ENCODE measurements around the gene TIAL1.
A peak's percentile ranks its signal among the peaks of the same experiment; 100 is the strongest.
"Not testable (repeated sequence)": the region's sequence is repeated elsewhere in the genome, so short reads cannot be mapped to it uniquely, and the experiment has no call there.

The TIAL1 gene

DNA sequence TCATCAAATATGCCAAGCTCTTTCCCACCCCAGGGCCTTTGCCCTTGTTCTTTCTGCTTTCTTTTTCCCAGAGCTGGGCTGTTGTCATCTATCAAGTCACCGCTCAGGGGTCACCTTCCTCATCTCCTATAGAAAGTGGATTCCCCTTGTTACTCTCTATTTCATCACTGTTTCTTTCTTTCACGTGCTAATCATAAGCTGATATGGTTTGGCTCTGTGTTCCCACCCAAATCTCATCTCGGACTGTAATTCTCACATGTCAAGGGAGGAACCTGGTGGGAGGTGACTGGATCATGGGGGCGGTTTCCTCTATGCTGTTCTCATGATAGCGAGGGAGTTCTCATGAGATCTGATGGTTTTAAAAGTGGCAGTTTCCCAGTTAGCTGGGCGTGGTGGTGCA lies 17.0 kb upstream of the TIAL1 start:
- peak; percentile 59 for DNase-seq

DNA sequence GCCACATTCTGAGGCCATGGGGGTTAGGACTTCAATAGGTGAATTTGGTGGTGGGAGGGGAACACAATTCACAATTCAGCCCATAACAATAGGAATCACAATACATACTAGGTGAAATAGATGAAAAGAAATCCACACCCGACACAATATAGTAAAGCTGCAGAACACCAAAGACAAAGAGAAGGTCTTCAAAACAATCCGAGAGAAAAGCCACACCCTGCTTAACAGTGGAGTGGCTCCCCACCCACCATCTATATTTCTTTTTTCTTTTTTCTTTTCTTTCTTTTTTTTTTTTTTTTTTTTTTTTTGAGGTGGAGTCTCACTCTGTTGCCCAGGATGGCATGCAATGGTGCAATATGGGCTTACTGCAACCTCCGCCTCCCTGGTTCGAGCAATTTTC lies 14.7 kb upstream of the TIAL1 start:
- no peak for DNase-seq

DNA sequence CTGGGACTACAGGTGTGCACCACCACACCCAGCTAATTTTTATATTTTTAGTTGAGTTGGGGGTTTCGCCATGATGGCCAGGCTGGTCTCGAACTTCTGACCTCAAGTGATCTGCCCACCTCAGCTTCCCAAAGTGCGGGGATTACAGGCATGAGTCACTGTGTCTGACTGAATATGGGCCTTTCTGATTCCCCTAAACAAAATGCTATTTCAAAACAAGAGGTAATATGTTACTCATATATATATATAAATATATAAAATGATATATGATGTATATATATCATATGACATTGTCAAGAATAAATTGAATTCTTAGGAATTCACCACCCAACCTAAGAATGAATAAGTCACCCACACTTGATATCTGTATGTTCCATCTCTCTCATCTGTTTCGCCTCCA lies 12.8 kb upstream of the TIAL1 start:
- DNase-seq = no peak

DNA sequence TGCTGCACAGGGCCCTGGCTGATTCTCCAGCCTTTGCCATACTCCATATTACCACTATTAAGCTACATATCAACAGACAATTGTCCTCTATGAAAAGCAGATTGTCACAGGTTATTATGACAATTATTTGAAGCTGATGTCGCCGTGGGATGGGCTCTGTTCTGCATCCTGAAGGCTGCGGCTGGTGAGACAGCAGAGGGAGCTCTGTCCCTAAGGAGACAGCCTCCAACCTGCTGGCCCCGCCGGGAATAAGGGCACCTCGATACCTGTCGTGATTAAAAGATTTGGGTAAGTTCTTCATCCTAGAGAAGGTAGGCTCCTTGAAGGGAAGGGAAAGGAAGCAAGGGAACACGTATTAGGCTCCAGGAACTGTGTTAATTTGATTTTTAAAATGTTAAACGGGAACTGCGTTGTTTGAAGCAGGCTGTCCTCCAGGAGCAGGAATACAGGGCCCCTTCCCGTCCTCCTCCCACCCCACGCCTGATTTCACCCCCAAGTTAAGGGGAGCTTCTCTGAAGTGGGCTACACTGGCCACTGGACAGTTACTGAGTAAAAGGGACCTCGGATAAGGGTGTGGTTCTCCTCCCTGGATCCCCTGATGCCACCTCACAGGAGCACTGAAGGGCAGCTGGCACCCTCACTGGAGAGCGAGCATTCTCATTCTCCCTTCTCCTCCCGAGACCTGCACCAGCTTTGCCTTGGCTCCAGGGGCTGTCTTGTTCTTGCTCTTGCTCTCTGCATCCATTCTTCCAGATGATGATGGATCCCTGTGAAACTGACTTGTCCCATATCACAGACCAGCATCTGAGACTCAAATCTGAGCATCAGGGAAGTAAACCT lies 11.8 kb upstream of the TIAL1 start:
- DNase-seq = peak; percentile 64

DNA sequence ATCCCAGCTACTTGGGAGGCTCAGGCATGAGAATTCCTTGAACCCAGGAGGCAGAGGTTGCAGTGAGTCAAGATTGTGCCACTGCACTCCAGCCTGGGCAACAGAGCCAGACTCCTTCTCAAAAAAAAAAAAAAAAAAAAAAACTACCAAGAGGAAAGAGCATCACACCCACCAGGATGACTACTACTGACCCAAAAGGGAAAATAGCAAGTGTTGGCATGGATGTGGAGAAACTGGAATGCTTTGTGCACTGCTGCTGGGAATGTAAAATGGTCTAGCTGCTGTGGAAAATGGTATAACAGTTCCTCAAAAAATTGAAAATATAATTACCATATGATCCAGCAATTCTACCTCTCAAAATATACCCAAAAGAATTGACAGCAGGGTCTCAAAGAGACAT lies 7.7 kb upstream of the TIAL1 start:
- DNase-seq = no peak

DNA sequence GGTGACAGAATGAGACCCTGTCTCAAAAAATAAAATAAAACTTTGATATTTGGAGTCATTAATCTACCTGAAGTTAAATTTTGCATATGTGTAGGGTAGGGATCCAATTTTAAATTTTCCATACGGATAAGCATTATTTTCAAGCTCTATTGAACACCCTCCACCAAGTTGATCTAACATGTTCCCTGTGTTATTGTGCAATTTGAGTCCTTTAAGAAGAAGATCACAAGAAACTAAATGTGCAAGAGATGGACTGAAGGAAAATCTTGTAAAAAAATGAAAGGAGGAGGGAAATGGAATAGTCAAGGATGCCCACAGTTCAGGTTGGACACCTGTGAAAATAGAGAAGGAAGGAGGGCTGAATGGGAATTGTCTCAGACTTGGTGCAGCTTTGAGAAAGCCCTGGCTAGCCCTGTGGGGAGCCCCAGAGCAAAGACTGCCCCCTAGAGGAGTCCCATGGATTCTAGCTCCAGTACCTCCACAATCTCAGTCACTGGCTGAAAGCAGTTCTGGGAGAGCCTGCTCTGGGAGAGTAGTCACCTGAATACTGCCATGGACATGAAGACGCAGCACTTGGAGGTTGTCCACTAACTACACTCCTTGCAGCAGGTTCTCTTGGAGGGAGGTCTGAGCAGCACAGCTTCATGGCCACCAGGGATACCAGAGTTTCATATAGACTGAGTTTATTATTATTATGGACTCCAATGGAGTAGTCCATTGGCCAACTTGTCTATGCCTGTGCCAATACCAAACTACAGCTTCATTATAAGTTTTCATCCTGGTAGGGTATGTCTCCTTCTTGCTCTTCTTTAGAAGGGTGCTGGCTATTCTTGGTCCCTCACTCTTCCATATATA lies 5.7 kb upstream of the TIAL1 start:
- peak; percentile 73 for DNase-seq

DNA sequence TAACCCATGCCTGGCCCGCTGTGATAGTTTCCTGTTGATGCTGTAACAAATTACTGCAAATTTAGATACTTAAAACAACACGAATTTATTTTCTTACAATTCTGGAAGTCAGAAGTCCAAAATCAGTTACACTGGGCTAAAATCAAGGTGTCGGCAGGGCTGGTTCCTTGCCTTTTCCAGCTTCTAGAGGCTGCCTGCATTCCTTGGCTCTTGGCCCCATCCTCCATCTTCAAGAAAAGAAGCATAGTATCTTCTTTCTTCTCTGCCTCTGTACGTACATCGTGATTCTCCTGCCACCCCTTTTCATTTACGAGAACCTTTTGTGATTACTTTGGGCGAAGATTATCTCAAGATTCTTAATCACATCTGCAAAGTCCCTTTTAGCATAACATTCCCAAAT lies 1.6 kb upstream of the TIAL1 start:
- DNase-seq = no peak

DNA sequence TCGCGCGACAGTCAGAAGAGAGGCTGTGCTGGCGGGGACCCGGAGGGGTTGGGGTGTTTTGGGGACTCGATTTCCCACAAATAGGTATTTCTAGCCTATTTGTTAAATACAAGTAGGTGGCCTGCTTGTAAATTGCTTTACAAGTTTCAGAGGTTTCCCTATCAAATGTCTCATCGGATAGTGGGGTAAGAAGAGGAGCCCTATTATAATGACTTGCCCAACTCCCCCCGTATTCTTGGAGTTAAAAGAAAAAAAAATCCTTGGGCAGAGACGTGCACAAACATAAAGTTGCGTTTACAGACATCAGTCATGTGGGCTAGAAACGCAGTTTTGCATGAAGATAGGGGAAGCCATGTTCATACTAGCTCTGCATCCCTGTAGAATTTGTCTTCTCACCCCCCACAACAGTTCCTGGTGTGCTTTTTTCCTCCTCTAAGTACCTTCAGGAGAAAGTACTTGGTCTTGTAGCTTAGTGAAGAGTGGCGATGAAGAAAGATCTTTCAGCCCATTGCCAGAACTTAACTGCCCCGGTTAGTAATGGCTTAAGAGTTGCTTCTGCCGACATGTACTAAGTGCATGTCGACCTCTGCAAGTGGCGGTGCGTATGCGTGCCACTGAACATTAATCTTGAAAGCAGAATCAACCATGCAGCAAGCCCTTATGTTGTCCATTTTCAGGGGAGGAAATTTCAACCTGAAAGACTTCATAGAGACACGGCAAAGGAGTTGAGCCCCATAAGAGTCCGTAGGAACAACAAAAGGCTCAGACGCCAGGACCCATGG lies 832 bp upstream of the TIAL1 start:
- DNase-seq = peak; percentile 72

DNA sequence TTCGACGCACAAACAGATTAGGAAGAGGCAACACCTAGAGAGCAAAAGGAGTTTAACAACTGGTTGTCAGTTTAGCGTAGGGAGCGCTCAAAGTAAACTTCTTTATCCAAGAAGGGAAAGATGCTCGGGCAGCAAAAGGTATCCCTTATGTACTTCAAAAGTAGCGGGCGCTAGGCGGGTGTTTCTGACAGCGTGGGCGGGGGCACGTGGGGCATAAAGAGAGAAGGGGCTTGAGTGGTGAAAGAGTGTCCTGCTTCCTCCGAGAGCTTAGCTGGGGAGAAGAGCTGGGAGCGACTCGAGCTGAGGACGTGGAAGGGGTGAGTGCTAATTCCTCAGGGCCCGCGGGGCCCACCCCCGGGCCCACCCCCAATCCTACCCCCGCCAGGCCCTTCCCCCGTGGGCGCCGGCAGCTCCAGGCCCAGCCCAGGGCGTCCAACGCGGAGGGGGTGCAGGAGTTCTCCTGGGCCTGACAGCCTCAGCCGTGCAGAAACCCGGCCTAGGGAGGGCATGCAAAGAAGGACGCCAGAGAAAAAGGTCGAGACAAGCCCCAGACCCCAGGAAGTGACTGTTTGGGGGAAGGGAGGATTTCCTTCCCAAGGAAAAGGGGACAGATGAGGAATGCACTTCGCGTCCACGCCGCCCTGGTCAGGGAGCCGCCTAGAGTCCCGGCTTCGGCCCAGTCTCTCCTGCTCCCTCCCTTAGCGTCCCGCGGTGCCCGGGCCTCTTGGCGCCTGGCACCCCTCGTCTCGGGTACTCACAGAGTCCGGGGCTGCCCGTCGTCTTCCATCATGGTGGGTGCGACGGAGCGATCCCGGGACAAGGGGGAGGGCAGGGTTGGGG lies 868 bp downstream of the TIAL1 start:
- DNase-seq = peak; percentile 69

DNA sequence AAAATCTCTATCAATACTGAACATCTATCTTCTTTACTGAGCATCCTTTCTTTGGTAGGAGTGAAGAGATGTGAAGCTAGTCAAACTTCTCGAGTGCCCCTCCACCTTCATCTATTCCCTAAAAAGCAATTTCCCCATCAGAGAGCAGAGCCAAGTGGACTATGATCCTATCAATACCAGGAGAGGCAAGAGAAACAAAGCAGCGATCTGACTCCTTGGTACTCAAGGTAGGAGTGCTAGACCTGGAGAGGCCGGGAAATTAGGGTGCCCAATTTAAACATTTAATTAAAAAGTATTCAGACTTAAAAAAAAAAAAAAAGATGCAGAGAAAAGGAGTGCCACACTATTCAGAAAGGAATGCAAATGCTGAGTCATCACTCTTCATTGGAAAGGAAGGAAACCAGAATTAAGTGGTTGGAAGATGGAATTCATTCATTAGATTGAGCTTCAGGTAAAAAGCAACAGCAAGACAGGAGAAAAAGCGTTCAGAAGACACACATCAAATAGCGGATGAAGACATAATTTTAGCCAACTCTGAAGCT lies 1.6 kb downstream of the TIAL1 start:
- DNase-seq = peak; percentile 69

DNA sequence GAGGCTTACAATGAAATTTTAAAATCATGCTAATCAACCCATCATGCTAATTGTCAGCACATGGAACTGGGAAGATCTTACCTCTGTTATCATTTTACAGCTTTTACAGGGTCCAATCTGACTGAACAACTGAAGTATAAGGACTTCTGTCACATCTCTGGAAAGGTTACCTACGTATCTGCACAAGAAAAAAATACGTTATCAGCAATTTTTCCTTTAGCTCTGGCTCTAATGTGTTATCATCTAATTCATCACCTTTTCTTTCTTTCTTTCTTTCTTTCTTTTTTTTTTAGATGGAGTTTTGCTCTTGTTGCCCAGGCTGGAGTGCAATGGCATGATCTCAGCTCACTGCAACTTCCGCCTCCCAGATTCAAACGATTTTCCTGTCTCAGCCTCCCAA lies 8.7 kb downstream of the TIAL1 start:
- DNase-seq = no peak

DNA sequence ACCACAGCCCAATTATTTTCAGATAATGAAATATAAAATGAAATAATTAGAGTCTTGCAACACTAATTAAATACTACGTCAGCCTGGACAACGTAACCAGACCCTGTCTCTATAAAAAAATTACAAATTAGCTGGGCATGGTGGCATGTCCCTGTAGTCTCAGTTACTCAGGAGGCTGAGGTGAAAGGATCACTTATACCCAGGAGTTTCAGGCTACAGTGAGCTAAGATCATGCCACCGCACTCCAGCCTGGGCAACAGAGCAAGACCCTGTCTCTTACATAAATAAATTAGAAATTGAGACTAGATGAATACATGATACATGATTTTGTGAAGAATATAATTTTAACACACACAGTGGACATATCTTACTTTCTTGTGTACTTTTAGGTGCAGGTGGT lies 18.4 kb downstream of the TIAL1 start:
- no peak for DNase-seq

DNA sequence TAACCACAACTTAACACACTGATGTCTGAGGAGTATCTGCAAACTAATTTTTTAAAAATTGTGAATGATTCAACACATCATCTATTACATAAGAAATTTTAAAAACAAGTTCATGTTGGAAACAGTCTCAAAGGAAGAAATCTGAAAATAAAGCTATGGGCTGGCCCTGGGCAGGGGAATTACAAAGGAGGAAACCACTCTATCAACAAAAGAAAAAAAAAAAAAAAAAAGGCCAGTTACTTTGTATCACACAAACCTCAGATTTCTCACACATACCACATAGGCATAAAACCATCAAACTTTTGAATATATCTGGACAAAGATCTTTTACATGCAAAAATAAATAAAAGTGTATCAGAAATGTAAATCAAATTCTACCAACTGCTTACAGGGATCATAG lies 20.8 kb downstream of the TIAL1 start:
- no peak for DNase-seq

DNA sequence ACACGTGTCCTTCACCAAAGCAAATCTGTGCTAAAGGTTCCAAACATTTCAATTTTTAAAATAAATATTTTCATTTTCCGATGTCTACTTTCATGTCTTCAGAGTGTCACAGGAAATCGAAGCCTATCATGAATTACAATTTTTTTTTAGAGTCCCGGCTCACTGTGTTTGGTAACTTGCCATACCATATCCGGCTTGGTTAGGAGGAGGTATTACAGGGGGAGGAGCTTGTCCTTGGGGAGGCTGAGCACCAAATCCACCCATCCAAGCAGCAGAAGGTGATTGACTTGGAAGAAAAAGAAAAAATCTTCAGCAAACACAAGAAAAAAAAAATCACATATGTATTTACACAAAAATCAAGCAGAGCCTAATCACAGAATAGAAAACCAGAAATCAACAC lies 21.3 kb downstream of the TIAL1 start:
- DNase-seq = no peak

DNA sequence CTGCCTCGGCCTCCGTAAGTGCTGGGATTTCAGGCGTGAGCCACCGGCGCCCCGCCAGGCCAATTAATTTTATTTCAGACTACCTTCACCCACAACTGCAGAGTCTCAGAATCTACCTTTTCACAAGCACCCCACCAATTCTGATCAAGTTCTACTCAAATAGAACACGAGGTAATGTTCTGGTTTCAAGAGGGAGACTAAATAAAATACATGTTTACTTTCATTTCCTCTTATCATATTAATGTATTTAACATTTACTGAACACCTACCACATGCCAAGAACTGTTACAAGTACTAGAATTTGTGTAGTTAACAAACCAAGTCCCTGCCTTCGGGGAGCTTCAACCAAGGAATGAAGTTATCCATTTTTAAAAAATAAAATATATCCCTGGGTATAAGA lies 28.8 kb downstream of the TIAL1 start:
- DNase-seq = no peak

DNA sequence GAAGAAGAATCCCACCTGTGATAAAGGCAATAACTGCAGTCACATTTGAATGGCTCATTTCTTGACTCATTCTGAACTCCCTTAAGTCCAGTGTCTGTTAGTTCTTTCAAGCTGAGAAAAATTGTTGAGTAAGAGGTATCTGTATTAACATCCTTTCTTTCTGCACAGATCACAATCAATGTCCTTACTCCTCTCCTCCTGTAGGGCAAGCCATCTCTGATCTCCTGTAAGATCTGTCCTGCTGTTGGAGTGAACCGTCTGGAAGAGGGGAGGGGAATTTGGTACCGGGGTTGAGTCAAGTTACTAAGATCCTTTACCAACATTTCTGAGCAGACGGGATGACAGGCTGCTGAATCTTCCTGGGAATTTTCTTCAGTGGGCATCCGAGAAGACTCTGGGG lies 34.7 kb downstream of the TIAL1 start:
- no peak for DNase-seq

DNA sequence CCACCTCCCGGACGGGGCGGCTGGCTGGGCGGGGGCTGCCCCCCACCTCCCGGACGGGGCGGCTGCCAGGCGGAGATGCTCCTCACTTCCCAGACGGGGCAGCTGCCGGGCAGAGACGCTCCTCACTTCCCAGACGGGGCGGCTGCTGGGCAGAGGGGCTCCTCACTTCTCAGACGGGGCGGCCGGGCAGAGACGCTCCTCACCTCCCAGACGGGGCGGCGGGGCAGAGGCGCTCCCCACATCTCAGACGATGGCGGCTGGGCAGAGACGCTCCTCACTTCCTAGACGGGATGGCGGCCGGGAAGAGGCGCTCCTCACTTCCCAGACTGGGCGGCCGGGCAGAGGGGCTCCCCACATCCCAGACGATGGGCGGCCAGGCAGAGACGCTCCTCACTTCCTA lies 37.3 kb downstream of the TIAL1 start:
- DNase-seq = not testable (repeated sequence)

DNA sequence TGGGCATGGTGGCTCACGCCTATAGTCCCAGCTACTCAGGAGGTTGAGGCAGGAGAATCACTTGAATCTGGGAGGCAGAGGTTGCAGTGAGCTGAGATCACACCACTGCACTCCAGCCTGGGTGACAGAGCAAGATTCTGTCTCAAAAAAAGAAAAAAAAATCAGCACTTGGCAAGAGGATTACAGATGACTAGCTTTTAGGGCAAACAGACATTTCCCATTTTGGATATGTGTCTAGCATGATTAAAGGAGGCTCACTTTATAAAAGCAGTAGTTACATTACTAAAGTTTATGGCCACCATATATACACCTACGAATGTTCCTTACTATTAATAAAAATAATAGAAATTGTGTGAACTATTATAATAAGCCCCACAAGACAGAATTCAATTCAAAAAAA lies 40.7 kb downstream of the TIAL1 start:
- DNase-seq = not testable (repeated sequence)

DNA sequence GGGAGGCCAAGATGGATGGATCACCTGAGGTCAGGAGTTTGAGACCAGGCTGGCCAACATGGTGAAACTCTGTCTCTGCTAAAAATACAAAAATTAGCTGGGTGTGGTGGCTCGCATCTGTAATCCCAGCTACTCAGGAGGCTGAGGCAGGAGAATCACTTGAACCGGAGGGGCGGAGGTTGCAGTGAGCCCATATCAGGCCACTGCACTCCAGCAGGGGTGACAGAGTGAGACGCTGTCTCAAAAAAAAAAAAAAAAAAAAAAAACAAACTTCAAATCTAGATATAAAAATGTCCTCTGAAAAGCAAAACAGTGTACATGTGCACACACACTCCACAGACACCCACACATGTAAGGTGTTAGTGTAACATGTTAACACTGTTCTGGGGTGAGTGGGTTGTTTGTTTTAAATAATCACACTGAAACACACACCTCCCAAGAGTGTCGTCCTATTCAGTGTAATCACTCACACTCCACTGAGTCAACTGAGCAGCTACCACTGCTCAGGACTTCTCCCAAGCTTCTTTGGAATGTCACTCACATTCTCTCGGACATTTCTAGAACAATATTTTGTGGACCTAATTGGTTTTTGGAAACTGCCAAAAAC lies 41.5 kb downstream of the TIAL1 start:
- no peak for DNase-seq

DNA sequence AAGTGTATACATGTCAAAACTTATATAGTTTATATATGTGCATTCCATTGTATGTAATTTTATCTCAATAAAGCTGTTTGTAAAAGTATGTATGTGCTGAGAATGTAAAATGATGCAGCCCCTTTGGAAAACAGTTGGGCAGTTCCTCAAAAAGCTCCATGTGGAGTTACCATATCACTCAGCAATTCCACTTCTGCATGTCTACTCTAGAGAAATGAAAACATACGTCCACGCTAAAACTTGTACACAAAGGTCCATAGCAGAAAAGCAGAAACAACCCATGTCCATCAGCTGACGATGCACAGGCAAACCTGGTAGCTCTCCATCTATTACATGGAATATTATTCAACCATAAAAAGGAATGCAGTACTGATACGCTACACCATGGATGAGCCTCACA lies 45.9 kb downstream of the TIAL1 start:
- no peak for DNase-seq

DNA sequence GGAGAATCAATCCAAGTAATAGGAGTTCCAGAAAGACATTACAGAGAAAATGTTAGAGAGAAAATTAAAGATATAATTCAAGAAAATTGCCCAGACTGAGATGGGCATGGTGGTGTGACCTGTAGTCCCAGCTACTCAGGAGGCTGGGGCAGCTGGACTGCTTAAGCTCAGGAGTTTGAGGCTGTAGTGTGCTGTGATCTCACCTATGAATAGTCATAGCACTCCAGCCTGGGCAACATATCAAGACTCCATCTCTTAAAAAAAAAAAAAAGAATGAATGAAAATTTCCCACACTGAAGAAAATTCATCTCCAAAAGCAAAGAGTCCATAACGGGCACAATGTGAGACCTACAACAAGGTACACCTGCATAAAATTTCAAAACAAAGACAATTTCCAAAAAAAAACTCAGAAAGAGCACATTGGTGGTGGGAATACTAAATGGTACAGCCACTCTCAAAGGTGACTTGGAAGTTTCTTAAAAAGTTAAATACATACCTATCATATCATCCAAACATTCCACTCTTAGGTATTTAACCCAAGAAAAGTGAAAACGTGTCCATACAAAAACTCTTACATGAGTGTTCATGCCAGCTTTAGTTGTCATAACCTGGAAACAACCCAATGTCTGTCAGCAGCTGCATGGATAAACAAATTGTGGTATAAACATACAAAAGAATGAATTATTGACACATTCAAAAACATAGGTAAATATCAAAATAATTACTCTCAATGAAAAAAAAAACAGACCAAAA lies 47.3 kb downstream of the TIAL1 start:
- DNase-seq = no peak
